Renal cortical epithelial cell (primary cell): ENCODE data around the gene SNX25. TPM values are rescaled to one million over a fixed set of nuclear protein-coding genes. Genes with fewer than 3 reads are reported as not detected.
"Not testable (repeated sequence)": the region's sequence is repeated elsewhere in the genome, so short reads cannot be mapped to it uniquely, and the experiment has no call there.

ENCODE experiments used
- DNase-seq: peaks from one replicate; pipeline ENCODE4 v3.0.0-alpha.2; 2011; ENCODE audit warnings: low read depth
- total RNA-seq: library from RNA; depleted of rRNA; stranded (reverse); fragments of >200 nt; gene quantifications from 2 replicates; pipeline ENCODE4 v1.2.3, GENCODE V29; 2014

The SNX25 gene
- total RNA-seq, 1 donor from 2014 or later, result 40.3 TPM

DNA sequence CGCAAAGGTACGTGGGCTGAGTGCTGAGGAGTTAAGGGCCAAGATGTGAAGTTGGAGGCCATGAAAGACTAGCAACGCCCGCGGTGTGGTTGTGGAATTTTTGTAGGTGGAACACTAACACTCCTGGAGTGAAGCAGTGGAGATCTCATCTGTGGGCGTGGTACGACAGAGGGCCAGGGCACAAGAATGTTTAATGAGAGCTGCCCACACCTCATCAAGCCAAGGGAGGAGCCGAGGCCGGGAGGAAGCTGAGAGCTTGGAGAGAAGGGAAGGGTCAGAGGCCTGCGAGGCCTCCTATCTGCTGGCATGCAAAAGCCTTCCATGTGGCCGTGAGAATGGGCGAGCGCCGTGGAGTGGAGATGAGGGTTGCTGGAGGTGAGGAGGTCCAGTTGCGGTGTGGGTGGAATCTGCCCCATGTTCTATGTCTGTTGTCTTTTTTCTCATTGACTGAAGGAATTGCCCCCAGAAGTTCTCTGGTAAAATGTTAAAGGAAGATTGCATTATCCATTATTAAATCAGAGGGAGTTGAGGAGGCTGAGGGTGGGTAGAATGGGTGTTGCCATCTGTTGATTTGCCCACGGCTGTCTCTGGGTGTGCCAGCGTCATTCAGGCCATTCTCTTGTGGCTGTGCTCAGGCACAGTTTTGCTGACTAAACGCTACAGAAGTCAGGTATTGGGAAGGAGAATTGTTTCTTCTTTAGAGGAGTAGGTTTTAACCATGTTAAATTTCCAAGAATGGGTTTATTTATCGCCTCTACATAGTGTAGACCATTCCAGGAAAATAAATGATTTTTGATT lies 19.8 kb downstream of the SNX25 start:
- DNase-seq, result no peak

GRCh38 chr4:185232370-185232769 lies 23.0 kb downstream of the SNX25 start:
- peak; percentile 94 for DNase-seq

DNA sequence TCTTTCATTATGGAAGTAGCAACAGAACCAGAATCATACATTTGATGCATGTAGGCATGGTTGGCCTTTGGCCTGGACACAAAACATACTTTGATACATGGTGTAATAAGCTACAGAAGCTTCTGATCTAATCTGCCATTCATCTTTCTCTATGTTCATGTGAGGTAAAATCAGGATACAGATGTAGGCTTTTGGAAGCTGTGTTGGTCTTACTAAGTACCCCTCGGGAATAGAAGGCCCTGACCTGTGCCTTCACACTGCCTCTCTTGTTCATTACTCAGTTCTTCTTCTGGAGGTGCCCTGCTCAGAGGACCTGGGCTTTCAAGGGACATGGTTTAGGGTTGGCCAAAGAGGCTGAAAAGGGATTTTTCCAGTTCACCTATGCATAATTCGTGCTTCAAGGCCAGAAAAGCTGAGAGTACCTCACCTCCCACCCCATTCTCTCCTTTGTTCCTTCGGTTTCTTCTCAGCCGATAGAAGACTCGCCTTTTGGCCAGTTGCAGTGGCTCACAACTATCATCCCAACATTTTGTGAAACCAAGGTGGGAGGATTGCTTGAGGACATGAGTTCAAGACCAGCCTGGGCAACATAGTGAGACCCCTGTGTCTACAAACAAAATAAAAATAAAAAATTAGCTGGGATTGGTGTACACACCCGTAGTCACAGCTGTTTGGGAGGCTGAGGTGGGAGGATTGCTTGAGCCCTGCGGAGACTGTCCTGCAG lies 25.9 kb downstream of the SNX25 start:
- DNase-seq, result no peak

DNA sequence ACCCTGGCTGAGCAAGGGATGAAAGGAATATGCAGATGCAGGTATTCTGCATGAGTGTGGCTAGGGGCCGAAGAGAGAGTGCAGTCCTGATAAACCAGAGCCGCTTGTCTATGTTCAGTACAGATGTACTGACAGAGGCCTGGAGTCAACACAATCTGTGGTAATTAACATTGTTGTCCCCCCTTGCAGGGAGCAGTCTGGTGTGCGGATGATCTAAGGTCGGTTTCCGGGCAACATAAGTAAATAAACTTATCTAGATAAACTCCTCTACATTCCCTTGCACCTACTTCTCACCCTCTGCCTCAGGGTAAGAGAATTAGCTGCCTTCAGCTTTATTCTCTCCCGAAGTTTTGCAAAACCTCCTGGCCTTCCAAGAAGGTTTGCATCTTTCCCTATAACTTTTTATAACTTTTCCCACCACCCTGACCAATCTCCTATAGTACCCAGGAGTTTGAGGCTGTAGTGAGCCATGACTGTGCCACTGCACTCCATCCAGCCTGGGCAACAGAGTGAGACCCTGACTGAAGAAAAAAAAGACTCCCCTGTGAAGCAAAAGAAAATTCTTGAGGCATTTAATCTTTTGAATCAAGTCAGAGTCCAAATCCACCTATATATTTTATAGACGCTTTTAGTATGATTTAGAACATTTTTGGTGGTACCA lies 26.6 kb downstream of the SNX25 start:
- DNase-seq, result peak; percentile 41

DNA sequence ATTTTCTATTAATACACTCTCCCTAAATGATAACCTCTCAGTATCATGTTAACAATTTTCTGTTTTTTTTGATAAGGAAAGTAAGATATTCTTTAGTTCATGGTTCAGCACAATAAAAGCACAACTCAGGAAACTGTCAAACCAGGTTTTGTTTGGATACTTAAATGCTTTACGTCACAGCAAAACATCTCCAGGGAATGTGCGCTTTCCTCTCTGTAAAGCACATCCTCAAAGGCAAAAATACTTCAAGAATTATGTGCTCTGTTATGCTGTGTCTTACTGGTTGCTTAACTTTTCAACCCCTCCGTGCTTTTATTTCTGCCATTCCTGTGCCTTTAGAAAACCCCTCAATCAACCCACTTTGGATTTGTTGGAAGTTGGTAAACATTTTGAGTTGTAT lies 27.8 kb downstream of the SNX25 start:
- no peak for DNase-seq

- DNase-seq, result no peak
Observed at GRCh38 chr4:185238215-185238681, 28.9 kb downstream of the SNX25 start.

DNA sequence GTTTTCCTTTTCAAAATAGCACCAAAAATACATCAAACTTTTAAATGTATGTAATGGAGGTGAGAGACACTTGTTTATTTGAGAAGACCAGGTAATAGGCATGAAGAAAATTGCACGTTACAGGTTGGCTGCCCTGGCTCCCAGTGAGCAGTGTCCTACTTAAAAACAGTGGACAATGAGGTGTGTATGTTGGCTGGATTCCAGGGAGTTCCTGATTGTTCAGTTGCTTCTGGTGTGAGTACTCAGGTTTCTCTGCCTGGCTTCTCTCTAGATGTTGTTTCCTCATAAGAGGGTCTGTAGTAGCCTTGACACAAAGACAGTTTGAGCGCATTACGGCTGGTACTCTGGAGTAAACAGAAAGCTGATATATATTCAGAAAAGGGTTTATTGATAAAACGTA lies 29.4 kb downstream of the SNX25 start:
- DNase-seq, result no peak

- not testable (repeated sequence) for DNase-seq
Observed at GRCh38 chr4:185240486-185240885, 31.1 kb downstream of the SNX25 start.

- no peak for DNase-seq
Observed at GRCh38 chr4:185242749-185243533, 33.5 kb downstream of the SNX25 start.

- no peak for DNase-seq
Observed at GRCh38 chr4:185243879-185244278, 34.5 kb downstream of the SNX25 start.

GRCh38 chr4:185244763-185245162 lies 35.4 kb downstream of the SNX25 start:
- DNase-seq, result no peak

DNA sequence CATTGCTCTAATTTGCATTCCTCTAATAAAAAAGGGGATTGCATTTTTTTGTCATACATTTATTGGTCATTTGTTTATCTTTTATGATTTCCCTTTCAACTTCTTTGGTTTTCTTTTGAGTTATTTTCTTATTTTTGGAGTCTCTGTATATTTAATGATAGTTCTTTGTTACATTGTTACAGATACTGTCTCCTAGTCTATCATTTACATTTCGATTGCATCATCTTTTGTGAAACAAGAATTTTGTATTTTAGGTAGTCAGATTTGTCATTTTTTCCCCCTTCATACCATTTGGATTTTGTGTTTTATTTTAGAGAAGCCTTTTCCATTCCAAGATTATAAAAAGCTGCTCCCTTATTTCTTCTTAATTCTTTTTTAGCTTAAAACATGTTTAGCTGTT lies 37.1 kb downstream of the SNX25 start:
- no peak for DNase-seq

- DNase-seq, result no peak
Observed at GRCh38 chr4:185247151-185247550, 37.8 kb downstream of the SNX25 start.

DNA sequence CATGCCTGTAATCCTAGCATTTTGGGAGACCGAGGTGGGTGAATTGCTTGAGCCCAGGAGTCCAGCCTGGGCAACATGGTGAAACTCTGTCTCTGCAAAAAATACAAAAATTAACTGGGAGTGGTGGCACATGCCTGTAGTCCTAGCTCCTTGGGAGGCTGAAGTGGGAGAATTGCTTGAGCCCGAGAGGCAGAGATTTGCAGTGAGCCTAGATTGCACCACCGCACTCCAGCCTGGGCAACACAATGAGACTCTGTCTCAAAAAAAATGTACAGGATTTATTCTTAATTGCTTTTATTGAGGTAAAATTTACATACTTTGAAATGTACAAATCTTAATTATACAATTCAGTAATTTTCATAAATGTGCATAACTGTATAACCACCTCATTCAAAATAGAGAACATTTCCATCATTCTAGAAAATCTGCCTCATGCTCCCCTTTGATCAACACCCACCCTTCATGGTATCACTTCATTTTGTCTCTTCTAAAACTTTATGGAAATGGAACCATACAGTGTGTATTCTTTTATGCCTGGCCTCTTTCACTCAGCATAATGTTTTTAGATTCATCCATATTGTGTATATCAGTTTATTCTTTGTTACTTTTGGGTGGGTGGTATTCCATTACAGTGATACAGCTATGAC lies 39.1 kb downstream of the SNX25 start:
- DNase-seq, result no peak

DNA sequence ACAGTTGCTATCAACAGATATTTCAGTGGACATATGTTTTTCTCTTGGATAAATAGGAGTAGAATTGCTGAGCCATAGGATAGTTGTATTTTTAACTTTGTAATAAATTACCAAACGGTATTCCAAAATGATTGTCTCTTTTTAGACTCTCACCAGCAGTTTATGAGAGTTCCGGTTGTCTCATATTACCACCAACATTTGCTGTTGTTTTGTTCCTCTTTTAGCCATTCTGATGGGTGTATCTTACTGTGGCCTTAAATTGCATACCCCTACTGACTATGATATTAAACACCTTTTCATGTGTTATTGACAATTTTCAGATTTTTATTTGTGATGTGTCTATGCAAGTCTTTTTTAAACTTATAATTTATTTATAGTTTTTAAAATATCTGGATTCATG lies 39.7 kb downstream of the SNX25 start:
- no peak for DNase-seq

DNA sequence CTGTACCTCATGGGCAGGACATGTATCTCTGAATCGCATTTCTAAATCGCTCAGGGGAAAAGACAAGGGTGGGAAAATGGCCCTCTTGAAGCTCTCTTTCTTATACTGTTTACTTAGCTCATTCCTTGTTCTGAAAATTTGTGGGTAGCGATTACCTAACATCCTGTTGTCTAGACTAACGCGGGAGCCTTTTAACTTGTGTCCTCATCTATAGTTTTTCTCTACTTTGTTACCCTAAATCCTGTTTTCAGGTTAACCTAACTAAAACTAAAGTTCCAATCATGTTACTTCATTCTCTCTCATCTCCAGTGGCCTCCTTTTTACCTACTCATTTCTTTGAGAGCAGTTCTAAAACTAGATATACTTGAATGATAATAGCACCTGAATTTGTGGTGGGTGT lies 45.0 kb downstream of the SNX25 start:
- peak; percentile 61 for DNase-seq

DNA sequence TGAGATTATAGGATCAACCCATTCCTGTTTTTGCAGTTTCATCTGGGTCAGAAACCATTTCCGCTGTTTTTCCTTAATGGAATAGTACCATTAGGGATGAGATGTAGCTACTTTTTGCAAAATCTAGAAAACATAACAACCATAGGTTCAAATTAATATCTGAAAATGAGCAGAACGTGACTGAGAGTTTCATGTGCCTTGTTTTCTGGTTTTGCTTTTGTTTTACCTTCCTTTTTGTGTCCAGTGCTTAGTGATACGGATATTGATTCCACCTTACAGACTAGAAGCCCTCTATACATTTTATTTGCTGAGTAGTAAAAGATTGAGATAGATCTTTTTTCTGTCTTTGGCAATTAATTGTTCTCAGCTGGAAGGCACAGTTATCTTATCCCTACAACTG lies 46.5 kb downstream of the SNX25 start:
- no peak for DNase-seq

GRCh38 chr4:185256446-185256845 lies 47.0 kb downstream of the SNX25 start:
- peak; percentile 76 for DNase-seq

GRCh38 chr4:185257086-185257485 lies 47.7 kb downstream of the SNX25 start:
- DNase-seq, result no peak

DNA sequence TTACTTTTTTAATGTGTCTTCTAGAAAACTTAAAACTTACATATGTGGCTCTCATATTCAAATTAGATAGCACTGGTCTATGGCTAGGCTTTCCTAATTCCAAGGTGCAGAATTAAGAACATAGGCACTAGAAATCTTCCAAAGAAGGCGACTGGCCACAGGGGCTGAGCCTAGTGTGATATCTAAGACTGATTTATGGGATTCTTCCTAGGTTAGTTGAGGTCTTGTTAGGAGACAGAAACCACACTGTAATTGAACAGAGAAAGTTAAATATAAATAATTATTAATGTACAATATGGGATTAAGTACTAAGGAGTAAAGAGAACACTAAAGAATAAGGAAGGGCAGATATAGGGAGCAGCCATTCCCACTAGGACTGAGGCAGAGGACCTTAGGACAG lies 48.3 kb downstream of the SNX25 start:
- DNase-seq, result no peak

DNA sequence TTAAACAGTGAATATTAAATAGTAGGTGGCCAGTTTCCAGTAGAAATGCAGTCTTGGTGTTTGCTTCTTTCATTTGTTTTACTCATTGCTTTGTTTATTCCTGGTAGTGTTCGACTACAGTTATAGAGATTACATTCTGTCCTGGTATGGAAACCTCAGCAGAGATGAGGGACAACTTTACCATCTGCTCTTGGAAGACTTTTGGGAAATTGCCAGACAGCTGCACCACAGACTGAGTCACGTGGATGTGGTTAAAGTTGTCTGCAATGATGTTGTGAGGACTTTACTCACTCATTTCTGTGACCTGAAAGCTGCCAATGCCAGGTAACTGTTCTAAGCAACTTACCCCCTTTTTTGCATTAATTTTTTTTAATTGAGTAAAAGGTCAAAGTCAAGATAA lies 49.3 kb downstream of the SNX25 start:
- peak; percentile 49 for DNase-seq
